NCI-H446 treated with DMSO at 0.1 percent for 48 hours (cell line): ENCODE measurements around the gene EEF1A1.

Source experiments
- DNase-seq: peaks from one replicate; lab custom pipeline; 2025; lab: John Stamatoyannopoulos, UW

EEF1A1 gene

GRCh38 chr6:73505142-73505541 is 15.7 kb downstream of the EEF1A1 start:
- DNase-seq, result no peak

GRCh38 chr6:73504160-73504559 is 16.7 kb downstream of the EEF1A1 start:
- DNase-seq, result no peak

GRCh38 chr6:73503027-73503772 is 17.6 kb downstream of the EEF1A1 start:
- no peak for DNase-seq

DNA sequence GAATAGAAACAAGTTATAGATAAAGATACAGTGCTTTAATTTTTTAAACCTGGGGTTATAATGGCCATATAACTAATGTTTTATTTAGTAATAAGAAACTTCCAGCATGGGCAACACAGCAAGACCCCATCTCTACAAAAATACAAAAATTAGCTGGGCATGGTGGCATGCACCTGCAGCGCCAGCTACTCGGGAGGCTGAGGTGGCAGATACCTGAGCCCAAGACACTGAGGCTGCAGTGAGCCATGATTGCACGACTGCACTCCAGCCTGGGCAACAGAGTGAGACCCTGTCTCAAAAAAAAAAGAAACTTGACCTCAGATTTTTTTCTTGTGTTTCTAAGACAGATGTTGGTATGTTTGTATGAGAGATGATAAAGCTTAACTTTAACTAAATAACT is 22.9 kb downstream of the EEF1A1 start:
- DNase-seq, result no peak

DNA sequence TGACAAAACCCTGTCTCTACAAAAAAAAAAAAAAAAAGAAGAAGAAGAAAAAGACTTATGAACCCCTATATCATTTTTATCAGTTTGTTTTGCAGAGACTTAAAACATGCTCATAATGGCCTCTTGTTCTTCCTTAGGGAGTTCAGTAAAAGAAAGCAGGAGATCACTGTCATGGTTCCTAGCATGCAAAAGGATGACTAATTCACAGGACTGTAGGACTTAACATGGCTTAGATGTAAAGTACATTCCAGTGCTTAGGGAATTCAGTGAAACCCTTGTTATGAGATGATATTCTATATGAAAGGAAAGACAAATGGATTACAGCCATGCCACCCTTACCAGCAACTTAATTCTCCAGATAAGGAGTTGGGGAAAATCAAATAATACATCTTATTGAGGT is 29.5 kb downstream of the EEF1A1 start:
- DNase-seq, result no peak

- no peak for DNase-seq
Measured at GRCh38 chr6:73487473-73487872, 33.4 kb downstream of the EEF1A1 start.

GRCh38 chr6:73484438-73484837 is 36.4 kb downstream of the EEF1A1 start:
- DNase-seq, result no peak

DNA sequence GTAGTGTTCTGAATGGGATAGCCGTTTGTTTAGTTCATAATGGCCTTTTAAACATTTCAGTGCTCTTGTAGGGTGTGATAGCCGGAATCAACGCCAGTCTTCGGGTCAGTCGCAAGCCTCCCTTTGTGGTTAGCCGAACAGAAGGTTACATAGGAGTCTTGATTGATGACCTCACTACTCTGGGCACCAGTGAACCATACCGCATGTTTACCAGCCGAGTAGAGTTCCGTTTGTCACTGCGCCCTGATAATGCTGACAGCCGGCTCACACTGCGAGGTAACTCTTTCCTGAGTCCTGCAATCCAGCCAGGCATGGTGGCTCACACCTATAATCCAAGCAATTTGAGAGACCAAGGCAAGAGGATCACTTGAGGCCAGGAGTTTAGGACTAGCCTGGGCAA is 38.9 kb downstream of the EEF1A1 start:
- DNase-seq, result no peak

- no peak for DNase-seq
Measured at GRCh38 chr6:73477407-73477806, 43.4 kb downstream of the EEF1A1 start.

DNA sequence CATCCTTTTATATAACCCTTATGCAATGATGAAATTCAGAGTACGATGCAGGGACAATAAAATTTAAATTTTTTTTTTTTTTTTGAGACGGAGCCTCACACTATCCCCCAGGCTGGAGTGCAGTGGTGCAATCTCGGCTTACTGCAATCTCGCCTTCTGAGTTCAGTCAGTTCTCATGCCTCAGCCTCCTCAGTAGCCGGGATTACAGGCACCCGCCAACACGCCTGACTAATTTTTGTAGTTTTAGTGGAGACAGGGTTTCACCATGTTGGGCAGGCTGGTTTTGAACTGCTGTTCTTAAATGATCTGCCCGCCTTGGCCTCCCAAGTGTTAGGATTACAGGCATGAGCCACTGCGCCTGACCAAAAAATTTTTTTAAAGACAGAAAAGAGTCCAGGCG is 44.1 kb downstream of the EEF1A1 start:
- DNase-seq, result no peak

DNA sequence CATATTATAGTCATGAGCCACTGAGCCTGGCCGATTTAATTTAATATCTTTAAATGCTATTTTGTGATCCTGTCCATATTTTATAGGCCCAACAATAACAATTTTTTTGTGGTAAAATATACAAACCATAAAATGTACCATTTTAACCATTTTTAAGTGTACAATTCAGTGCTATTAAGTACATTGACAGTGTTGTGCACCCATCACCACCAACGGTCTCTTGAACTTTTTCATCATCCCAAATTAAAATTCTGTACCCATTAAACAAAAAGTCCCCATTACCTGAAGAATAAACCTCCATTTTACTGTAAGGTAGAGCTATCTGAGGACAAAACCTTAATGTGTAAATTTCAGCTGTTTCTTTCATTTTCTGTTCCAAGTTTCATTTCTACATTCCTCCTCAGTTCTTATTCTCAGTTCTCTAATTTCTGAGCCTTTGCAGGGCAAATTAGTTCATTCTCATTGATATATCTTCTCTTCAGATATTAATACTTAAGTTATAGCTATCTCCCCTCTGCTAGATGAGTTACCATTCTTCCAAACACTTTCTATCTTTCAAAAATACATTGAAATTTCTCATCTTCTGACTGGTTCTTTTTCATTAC is 49.0 kb downstream of the EEF1A1 start:
- DNase-seq, result no peak
